ENCODE results near the gene TOPAZ1. TPM values are rescaled to one million over a fixed set of nuclear protein-coding genes. Genes with fewer than 3 reads are reported as not detected.

The TOPAZ1 gene
- total RNA-seq, 6 experiments from 2014 or later: not detected

DNA sequence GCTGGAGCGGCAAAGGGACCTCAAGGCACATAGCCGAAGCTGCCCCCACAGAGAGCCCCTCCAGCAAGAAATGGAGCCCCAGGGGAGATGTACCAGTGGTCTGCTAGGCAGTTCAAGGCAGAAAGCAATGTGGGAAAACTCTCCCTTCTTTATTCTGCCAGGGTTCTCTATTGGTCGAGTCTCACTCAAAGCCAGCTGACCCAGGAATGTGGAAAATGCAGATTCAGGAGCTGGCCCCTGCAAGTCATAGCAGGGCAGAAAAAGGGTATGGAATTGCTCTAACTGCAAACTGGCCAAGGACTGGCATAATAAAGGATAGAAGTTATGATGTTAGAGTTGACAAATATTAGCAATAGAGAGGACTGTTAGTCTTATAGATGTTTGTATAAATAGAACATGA lies 4.0 kb upstream of the TOPAZ1 start:
- H3K27me3 ChIP-seq: no peaks in the 10 kb centered on the region
- no peak overlapping the region for H3K27ac ChIP-seq
- H3K4me1 ChIP-seq: no peaks in the 10 kb centered on the region
- DNase-seq (no peak), ATAC-seq (no peak)
- no peak overlapping the region for H3K4me3 ChIP-seq
- H3K36me3 ChIP-seq: no peaks in the 10 kb centered on the region
- H3K9me3 ChIP-seq: no peaks in the 10 kb centered on the region
- TF ChIP-seq, protein P1, sequence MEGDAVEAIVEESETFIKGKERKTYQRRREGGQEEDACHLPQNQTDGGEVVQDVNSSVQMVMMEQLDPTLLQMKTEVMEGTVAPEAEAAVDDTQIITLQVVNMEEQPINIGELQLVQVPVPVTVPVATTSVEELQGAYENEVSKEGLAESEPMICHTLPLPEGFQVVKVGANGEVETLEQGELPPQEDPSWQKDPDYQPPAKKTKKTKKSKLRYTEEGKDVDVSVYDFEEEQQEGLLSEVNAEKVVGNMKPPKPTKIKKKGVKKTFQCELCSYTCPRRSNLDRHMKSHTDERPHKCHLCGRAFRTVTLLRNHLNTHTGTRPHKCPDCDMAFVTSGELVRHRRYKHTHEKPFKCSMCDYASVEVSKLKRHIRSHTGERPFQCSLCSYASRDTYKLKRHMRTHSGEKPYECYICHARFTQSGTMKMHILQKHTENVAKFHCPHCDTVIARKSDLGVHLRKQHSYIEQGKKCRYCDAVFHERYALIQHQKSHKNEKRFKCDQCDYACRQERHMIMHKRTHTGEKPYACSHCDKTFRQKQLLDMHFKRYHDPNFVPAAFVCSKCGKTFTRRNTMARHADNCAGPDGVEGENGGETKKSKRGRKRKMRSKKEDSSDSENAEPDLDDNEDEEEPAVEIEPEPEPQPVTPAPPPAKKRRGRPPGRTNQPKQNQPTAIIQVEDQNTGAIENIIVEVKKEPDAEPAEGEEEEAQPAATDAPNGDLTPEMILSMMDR (IDR thresholded peaks at IDR 0.05): no peak
- no peak for TF ChIP-seq POLR2A (IDR thresholded peaks at IDR 0.05)
- intact Hi-C loops (cut with DNase I): no loop called here
- 76% methylated on average over 3 of the region's 3 CpGs for WGBS (ENCODE audit: insufficient coverage, low coverage, low lambda C conversion rate, missing lambda C conversion rate)

DNA sequence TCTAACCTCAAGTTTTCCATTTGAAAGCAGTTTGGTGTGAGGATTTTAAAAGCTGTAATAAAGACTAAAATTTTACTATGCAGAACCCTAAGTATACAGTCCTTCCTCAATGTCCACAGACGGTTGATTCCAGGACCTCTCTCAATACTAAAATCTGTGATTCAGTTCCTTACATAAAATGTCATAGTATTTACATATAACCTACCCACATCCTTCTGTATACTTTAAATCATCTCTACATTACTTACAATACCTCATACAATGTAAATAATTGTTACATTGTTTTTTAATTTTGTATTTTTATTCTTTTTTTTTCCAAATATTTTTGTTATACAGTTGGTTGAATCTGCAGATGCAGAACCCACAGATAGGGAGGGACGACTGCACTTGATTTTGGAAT lies 2.8 kb upstream of the TOPAZ1 start:
- Histone ChIP-seq H3K4me3 (no peak overlapping the region), H3K27ac (no peak overlapping the region), H3K9me3 (no peaks in the 10 kb centered on the region), H3K27me3 (no peaks in the 10 kb centered on the region), H3K4me1 (no peaks in the 10 kb centered on the region), H3K36me3 (no peaks in the 10 kb centered on the region)
- DNase-seq (no peak), ATAC-seq (no peak)
- 40% methylated on average over 2 of the region's 2 CpGs for WGBS (ENCODE audit: insufficient coverage, low coverage, low lambda C conversion rate, missing lambda C conversion rate)
- intact Hi-C loops (cut with DNase I): no loop called here
- no peak for TF ChIP-seq POLR2A (IDR thresholded peaks at IDR 0.05)
- TF ChIP-seq, protein P1 (IDR thresholded peaks at IDR 0.05): no peak

DNA sequence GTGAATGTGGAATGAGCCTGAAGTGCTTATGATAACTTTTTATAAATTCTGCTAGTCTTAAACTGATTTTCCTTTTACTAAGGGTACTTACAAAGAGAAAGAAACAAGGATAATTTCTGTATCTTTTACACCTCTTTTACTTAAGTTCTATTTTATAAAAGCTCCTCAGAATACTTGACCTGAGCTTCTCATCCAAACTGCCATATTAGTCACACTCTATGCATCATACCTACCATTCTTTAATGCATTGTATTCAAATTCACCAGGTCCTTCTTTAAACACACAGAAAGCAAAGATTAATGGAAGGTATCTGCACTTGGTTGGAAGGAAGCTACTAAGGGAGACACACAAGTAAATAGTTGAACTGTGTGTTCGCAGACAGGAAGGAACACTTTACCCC lies 1.6 kb upstream of the TOPAZ1 start:
- WGBS (ENCODE audit: insufficient coverage, low coverage, low lambda C conversion rate, missing lambda C conversion rate): 75% methylated on average over 1 of the region's 1 CpG
- intact Hi-C loops (cut with DNase I): no loop called here

DNA sequence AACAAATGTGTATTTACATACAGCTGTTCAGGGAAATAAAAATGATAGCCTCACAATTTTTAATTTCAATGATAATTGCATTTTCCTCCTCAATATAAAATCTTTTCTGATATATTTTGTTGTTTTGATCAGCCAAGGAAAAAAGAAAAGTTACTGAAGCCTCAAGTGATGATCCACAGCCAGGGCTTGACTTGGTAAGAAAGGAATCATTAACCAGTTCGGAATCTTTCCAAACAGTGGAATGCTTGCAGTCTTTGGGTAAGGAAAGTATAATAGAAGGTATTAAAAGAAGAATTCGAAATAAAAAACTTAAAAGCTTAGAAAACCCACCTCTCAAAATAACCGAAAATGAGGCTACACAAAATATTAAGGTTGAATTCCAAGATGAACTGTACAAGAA lies 1.0 kb downstream of the TOPAZ1 start:
- no peaks in the 10 kb centered on the region for H3K4me1 ChIP-seq
- intact Hi-C loops (cut with DNase I): no loop called here
- 36% methylated on average over 3 of the region's 3 CpGs for WGBS (ENCODE audit: insufficient coverage, low coverage, low lambda C conversion rate, missing lambda C conversion rate)
- H3K36me3 ChIP-seq: no peaks in the 10 kb centered on the region
- DNase-seq (no peak), ATAC-seq (no peak)
- no peak overlapping the region for H3K27ac ChIP-seq
- H3K9me3 ChIP-seq: peaks cover 0 to 4% (median 0%) of the 10 kb centered on the region in 4 donors
- no peak for TF ChIP-seq POLR2A (IDR thresholded peaks at IDR 0.05)
- TF ChIP-seq, protein P1 (IDR thresholded peaks at IDR 0.05): no peak
- H3K4me3 ChIP-seq: no peak overlapping the region
- H3K27me3 ChIP-seq: no peaks in the 10 kb centered on the region

More for the DNA sequence above, 1.6 kb upstream of the TOPAZ1 start:
- DNase-seq: no peak
- H3K4me1 ChIP-seq: no peaks in the 10 kb centered on the region
- no peak for ATAC-seq
- TF ChIP-seq, protein P1 (IDR thresholded peaks at IDR 0.05): no peak
- no peak for TF ChIP-seq POLR2A (IDR thresholded peaks at IDR 0.05)
- no peak overlapping the region for H3K27ac ChIP-seq
- H3K27me3 ChIP-seq: no peaks in the 10 kb centered on the region
- H3K9me3 ChIP-seq: no peaks in the 10 kb centered on the region
- no peaks in the 10 kb centered on the region for H3K36me3 ChIP-seq
- no peak overlapping the region for H3K4me3 ChIP-seq

DNA sequence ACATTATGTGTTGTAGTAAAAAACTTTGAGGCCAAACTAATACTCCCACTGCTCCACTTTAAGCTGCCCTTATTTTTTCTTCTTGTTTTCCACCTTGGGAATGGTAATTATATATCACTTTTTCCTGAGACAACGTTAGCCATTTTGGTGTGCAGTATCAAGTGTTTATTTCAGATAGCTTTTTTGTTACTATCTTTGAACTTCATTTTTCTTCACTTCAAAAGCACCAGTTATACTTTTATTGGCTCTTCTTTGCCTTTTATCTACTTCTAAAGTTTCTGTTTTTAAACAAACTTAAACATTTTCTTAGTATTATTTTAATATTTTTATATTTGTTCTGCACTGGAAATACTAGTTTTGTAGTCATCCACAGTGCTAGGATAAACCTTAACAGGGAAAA lies 6.5 kb downstream of the TOPAZ1 start:
- WGBS (ENCODE audit: insufficient coverage, low coverage, low lambda C conversion rate, missing lambda C conversion rate): 67% methylated on average over 1 of the region's 1 CpG
- no peak for ATAC-seq
- H3K27ac ChIP-seq: no peak overlapping the region
- intact Hi-C loops (cut with DNase I): no loop called here
- no peaks in the 10 kb centered on the region for H3K36me3 ChIP-seq
- H3K27me3 ChIP-seq: no peaks in the 10 kb centered on the region
- TF ChIP-seq POLR2A (IDR thresholded peaks at IDR 0.05): no peak
- no peak for DNase-seq
- peaks cover 0 to 10% (median 0%) of the 10 kb centered on the region in 4 donors for H3K9me3 ChIP-seq
- no peak overlapping the region for H3K4me3 ChIP-seq
- H3K4me1 ChIP-seq: peaks cover 0 to 3% (median 0%) of the 10 kb centered on the region in 4 donors

Data from right lobe of liver (tissue), 6 donors.